Spleen (tissue), 11 donors: ENCODE results near the gene NLRP6. TPM values are rescaled to one million over a fixed set of nuclear protein-coding genes. Genes with fewer than 3 reads are reported as not detected.
"Not testable (repeated sequence)": the region's sequence is repeated elsewhere in the genome, so short reads cannot be mapped to it uniquely, and the experiment has no call there.

ENCODE experiments used
- DNase-seq: peaks from one replicate; pipeline ENCODE4 v3.0.0-alpha.2; 2020
- H3K27ac ChIP-seq, 8 donors: fragments of 200-600 bp; sonication (generic) in 7 of 8; 1 replicate in 4 of 8; 2 replicates in 4 of 8; pipeline versions ENCODE4 v1.5.0 to v1.8.0; 2016 to 2021; ENCODE audit warnings: inconsistent platforms in 4 of 8, mild to moderate bottlenecking in 4 of 8, moderate library complexity in 1 of 8
- H3K27me3 ChIP-seq, 7 donors: fragments of 200-600 bp; sonication (generic) in 6 of 7; replicated peaks in 1 of 7; 1 replicate in 4 of 7; 2 replicates in 3 of 7; pipeline versions ENCODE4 v1.5.0 to v1.8.0; 2016 to 2021; ENCODE audit warnings: inconsistent platforms in 3 of 7, mild to moderate bottlenecking in 1 of 7
- H3K36me3 ChIP-seq, 6 donors: fragments of 200-600 bp; sonication (generic) in 5 of 6; 1 replicate in 4 of 6; 2 replicates in 2 of 6; pipeline versions ENCODE4 v1.5.0 to v1.8.0; 2016 to 2021; ENCODE audit warnings: inconsistent platforms in 2 of 6
- H3K4me1 ChIP-seq, 6 donors: fragments of 200-600 bp; sonication (generic) in 5 of 6; 1 replicate in 3 of 6; 2 replicates in 3 of 6; pipeline versions ENCODE4 v1.5.0 to v1.8.0; 2016 to 2021; ENCODE audit warnings: inconsistent platforms in 3 of 6
- H3K4me3 ChIP-seq, 8 donors: fragments of 200-600 bp; sonication (generic) in 7 of 8; 1 replicate in 4 of 8; 2 replicates in 4 of 8; pipeline versions ENCODE4 v1.5.0 to v1.8.0; 2016 to 2021; ENCODE audit warnings: inconsistent platforms in 4 of 8, mild to moderate bottlenecking in 4 of 8, moderate library complexity in 2 of 8
- H3K9me3 ChIP-seq, 8 donors: fragments of 200-600 bp; sonication (generic) in 7 of 8; 1 replicate in 4 of 8; 2 replicates in 4 of 8; pipeline versions ENCODE4 v1.5.0 to v1.8.0; 2016 to 2021; ENCODE audit warnings: inconsistent platforms in 4 of 8
- POLR2A ChIP-seq, 3 donors: fragments of 450-650 bp; IDR thresholded peaks; one replicate each; pipeline ENCODE4 v1.5.1; 2017; ENCODE audit warnings: antibody characterized with exemption in 3 of 3, mild to moderate bottlenecking in 1 of 3
- POLR2AphosphoS5 ChIP-seq, 3 donors: sonication (generic); formaldehyde crosslinking; IDR thresholded peaks; one replicate each; pipeline ENCODE4 v1.5.1; 2017; ENCODE audit warnings: antibody characterized with exemption in 3 of 3
- WGBS, 5 donors: extraction: QIAGEN DNeasy Blood & Tissue Kit in 3 of 5; methylation state at CpG; one replicate each; pipeline versions ENCODE4 v1.1.5 to v1.1.7; 2013 to 2018; 5-methylcytosine and 5-hydroxymethylcytosine counted together
- intact Hi-C: fragments of 100-400 bp; cut with DNase I; formaldehyde crosslinking; loops from one replicate; pipeline ENCODE4 v1.15.0; 2023; ENCODE audit warnings: low total_unique reads
- polyA plus RNA-seq, 3 donors: library from polyadenylated mRNA; stranded (reverse); fragments of 200-250 nt; gene quantifications; one replicate each; pipeline ENCODE4 v1.2.1, GENCODE V29; 2013
- total RNA-seq, 7 donors: library from RNA; depleted of rRNA in 3 of 7; stranded (reverse); fragments of >200 nt in 3 of 7; fragmentation: NEBNext Ultra II Directional in 4 of 7; extraction: Animal tissue kit (Norgen Biotek cat#: 25700) in 4 of 7; gene quantifications; one replicate each; pipeline versions ENCODE4 v1.1.0 to v1.2.1, GENCODE V29; 2016 to 2021
- TF ChIP-seq, protein P1 (sequence below), 11 experiments: fragments of 200-600 bp in 7 of 11; fragments of 450-650 bp in 4 of 11; sonication (generic) in 4 of 11; IDR thresholded peaks in 8 of 11; conservative IDR thresholded peaks in 3 of 11; 1 replicate in 7 of 11; 2 replicates in 4 of 11; pipeline versions ENCODE4 v1.4.0 to v1.8.0; 2016 to 2021; ENCODE audit warnings: antibody characterized with exemption in 11 of 11, inconsistent platforms in 4 of 11, mild to moderate bottlenecking in 1 of 11
- donor health status: healthy with polysubstance abuse.
- donor health status: DM: no; HTN: no; CAD: no; lungs with moderate emphysema.
- donor health status: DM: no; HTN: no; CAD: no.
- donor health status: Bipolar disorder and iron deficiency.
- donor health status: healthy.
- donor health status: DM: no; HTN: no; CAD: no.
- donor health status: DM: yes; HTN: yes; CAD: no.

Gene NLRP6
- total and polyA plus RNA-seq, 10 donors, result 0.15 to 30.9 (median 5.8) TPM

DNA sequence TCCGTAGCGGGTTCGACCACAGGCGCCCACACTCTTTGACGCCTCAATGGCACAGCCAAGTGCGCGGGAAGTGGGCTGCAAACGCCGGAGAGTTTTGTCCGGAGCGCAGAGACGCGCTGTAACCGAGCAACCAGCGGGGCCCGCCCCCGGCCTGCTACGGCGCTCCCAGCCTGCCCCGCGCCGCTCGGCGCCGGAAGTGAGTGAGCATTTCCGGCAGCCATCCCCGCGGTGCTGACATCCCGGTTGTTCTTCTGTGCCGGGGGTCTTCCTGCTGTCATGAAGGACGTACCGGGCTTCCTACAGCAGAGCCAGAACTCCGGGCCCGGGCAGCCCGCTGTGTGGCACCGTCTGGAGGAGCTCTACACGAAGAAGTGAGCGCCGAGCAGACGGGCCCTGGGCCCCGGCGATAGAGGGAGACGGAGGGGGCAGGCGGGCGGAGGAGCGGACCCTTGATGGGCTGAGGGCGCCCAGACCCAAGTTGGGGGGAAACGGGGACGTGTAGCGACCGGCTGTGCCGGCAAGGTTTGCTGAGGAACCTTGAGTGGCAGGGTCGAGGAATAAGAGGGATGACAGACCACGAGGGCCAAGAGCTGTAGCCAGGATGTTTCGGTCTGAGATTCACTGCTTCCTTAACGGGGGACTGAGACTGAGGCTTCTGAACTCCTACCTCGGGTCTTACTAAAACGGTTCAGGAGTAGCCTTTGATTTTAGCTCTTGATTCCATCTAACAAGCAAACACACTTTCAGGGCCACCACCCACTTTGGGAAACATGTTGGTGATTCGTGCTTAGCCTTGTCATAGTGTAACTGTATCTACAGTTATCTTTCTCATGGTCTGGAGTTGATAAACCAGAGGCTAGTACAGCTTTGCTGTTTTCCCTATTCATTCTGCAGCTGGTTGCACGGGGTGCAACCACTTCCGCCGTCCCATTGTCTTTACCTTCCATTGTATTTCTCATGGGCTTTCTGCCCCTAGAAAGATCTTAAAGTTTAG lies 41.1 kb upstream of the NLRP6 start, which contains the start of gene PSMD13:
TSS of gene PSMD13 (plus strand) at position 203 of the 994 bp plus-strand sequence. CDS start at position 277, 74 bp downstream.
- Histone ChIP-seq H3K27me3 (no peaks in the 10 kb centered on the region), H3K4me3 (peak within 1 kb of the TSS; percentile 71 to 99 (median 92)), H3K4me1 (peaks cover 21 to 60% (median 38%) of the 10 kb centered on the region in 6 donors), H3K36me3 (peaks cover 0 to 41% (median 24%) of the 10 kb centered on the region in 6 donors), H3K27ac (peak within 1 kb of the TSS; percentile 85 to 99 (median 97)), H3K9me3 (no peaks in the 10 kb centered on the region)
- intact Hi-C loops, result no loop called here
- DNase-seq, result peak; percentile 97
- peak; percentile 83 to 96 (median 87) for TF ChIP-seq POLR2AphosphoS5 (IDR thresholded peaks at IDR 0.05)
- TF ChIP-seq, protein P1, sequence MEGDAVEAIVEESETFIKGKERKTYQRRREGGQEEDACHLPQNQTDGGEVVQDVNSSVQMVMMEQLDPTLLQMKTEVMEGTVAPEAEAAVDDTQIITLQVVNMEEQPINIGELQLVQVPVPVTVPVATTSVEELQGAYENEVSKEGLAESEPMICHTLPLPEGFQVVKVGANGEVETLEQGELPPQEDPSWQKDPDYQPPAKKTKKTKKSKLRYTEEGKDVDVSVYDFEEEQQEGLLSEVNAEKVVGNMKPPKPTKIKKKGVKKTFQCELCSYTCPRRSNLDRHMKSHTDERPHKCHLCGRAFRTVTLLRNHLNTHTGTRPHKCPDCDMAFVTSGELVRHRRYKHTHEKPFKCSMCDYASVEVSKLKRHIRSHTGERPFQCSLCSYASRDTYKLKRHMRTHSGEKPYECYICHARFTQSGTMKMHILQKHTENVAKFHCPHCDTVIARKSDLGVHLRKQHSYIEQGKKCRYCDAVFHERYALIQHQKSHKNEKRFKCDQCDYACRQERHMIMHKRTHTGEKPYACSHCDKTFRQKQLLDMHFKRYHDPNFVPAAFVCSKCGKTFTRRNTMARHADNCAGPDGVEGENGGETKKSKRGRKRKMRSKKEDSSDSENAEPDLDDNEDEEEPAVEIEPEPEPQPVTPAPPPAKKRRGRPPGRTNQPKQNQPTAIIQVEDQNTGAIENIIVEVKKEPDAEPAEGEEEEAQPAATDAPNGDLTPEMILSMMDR (IDR thresholded peaks at IDR 0.05 in 8 of 11, conservative IDR thresholded peaks at IDR 0.05 in 3 of 11), result peak in 4 of 11 experiments; percentile 17 to 50 (median 25)
- TF ChIP-seq POLR2A (IDR thresholded peaks at IDR 0.05), result no peak
- 1 to 3% (median 3%) methylated on average over 27 to 62 of the region's 62 CpGs for WGBS, 5 donors

- H3K9me3 ChIP-seq, DNase-seq, H3K27ac ChIP-seq, H3K27me3 ChIP-seq, intact Hi-C loops: not testable (repeated sequence)
- Histone ChIP-seq H3K36me3 (peaks cover 2 to 52% (median 31%) of the 10 kb centered on the region in 6 donors), H3K4me1 (peaks cover 21 to 60% (median 38%) of the 10 kb centered on the region in 6 donors), H3K4me3 (peak overlapping the region in 2 of 8 donors; percentile 88 to 92)
- 84 to 93% (median 87%) methylated on average over 7 of the region's 7 CpGs for WGBS, 5 donors
Observed at GRCh38 chr11:238346-238745, 39.9 kb upstream of the NLRP6 start.

GRCh38 chr11:240315-240714 lies 37.9 kb upstream of the NLRP6 start:
- DNase-seq, result no peak
- Histone ChIP-seq H3K27me3 (no peaks in the 10 kb centered on the region), H3K27ac (no peak overlapping the region), H3K36me3 (peaks cover 2 to 72% (median 49%) of the 10 kb centered on the region in 6 donors), H3K9me3 (no peaks in the 10 kb centered on the region), H3K4me1 (peaks cover 19 to 51% (median 31%) of the 10 kb centered on the region in 6 donors), H3K4me3 (no peak overlapping the region)
- TF ChIP-seq POLR2A (IDR thresholded peaks at IDR 0.05), result no peak
- TF ChIP-seq, protein P1 (IDR thresholded peaks at IDR 0.05 in 8 of 11, conservative IDR thresholded peaks at IDR 0.05 in 3 of 11), result no peak
- TF ChIP-seq POLR2AphosphoS5 (IDR thresholded peaks at IDR 0.05), result no peak
- intact Hi-C loops, result no loop called here
- WGBS, 5 donors, result 79 to 100% (median 91%) methylated on average over 1 of the region's 1 CpG

GRCh38 chr11:241634-242033 lies 36.6 kb upstream of the NLRP6 start:
- no peak for TF ChIP-seq POLR2AphosphoS5 (IDR thresholded peaks at IDR 0.05)
- TF ChIP-seq, protein P1 (IDR thresholded peaks at IDR 0.05 in 8 of 11, conservative IDR thresholded peaks at IDR 0.05 in 3 of 11), result no peak
- TF ChIP-seq POLR2A (IDR thresholded peaks at IDR 0.05), result no peak
- 93 to 96% (median 95%) methylated on average over 5 of the region's 5 CpGs for WGBS, 5 donors
- Histone ChIP-seq H3K36me3 (peaks cover 2 to 85% (median 60%) of the 10 kb centered on the region in 6 donors), H3K4me3 (no peak overlapping the region), H3K9me3 (no peaks in the 10 kb centered on the region), H3K27me3 (no peaks in the 10 kb centered on the region), H3K27ac (no peak overlapping the region), H3K4me1 (peaks cover 15 to 45% (median 26%) of the 10 kb centered on the region in 6 donors)
- DNase-seq, result no peak
- intact Hi-C loops, result no loop called here
